ENCODE results near the gene TMEM237.

DNA sequence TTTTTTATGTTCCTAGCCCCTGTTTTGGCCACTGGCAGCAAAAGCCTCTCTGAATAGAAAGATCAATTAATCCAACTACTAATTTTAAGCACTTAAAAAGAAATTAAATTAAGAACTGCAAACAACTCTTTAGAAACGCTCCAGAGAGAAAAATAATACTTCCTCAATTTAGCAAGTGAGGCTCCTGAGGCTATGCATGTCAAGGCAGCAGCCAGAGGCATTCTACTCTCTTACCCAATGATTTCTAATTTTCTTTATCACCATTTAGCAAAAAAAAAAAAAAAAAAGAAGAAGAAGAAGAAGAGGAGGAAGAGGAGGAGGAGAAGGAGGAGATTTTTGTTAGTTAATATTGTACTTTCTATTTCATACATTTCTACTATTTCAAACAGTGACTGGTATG, 68.5 kb downstream of the TMEM237 start:
- no peak for TF ChIP-seq EZH2 (IDR thresholded peaks at IDR 0.05)
- no peak for TF ChIP-seq POLR2AphosphoS5 (IDR thresholded peaks at IDR 0.05; ENCODE audit: borderline replicate concordance, low read depth, low read length)
- no peak for TF ChIP-seq FOXP2 (optimal IDR thresholded peaks at IDR 0.05; ENCODE audit: control extremely low read depth, extremely low read length, insufficient read depth)

Data from SK-N-MC (cell line).